ENCODE measurements around the gene PHTF2.
"Not testable (repeated sequence)": the region's sequence is repeated elsewhere in the genome, so short reads cannot be mapped to it uniquely, and the experiment has no call there.

PHTF2 gene

DNA sequence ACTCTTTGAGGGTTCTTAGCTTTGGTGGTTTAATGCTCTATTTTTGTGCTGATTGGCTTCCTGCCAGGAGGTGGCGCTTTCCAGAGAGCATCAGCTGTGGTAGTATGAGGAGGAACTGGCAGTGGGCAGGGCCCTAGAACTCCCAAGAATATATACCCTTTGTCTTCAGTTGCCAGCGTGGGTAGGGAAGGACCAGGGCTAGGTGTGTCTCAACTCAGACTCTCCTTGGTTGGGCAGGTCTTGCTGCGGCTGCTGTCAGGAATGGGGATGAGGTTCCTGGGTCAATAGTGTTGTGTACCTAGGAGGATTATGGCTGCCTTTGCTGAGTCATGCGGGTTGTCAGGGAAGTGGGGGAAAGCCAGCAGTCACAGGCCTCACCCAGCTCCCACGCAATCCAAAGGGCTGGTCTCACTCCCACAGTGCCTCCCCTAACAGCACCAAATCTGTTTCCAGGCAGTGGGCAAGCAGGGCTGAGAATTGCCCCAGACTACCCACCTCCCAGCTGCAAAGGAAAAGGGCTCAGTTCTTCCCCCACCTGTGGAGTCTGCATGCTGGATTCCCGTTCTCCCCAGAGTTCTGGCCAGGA lies 191.5 kb downstream of the PHTF2 start:
- DNase-seq (ENCODE audit: low spot score): peak; percentile 5

DNA sequence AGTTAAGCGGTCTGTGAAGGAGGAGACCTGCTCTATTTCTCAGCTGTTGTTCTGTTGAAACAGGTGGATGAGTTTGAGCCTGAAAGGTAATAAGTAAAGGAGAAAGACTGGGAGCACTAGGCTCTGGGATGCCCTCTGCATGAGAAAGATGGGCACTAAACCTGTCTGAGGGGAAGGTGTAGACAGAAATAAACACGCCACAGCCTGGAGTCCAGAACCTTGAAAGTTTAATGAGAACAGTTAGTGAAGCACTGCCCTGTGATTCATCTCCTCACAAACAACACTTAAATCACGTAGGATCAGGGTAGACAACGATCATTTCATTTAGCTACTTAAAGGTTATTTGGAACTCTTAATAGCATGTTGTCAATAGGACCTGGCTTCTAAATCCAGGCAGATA lies 193.1 kb downstream of the PHTF2 start:
- no peak for DNase-seq (ENCODE audit: low spot score)

DNA sequence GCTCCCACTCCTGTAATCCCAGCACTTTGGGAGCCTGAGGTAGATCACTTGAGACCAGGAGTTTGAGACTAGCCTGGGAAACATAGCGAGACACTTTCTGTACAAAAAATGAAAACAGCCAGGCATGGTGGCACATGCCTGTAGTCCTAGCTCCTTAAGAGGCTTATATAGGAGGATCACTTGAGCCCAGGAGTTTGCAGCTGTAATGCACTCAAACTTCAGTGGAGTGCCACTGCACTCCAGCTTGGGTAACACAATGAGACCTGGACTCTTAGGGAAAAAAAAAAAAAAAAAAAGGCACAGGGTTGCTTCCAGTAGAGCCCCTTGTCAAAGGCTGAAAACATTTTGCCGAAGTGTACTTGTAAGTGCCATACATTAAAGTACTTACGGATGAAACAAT lies 195.3 kb downstream of the PHTF2 start:
- no peak for DNase-seq (ENCODE audit: low spot score)

DNA sequence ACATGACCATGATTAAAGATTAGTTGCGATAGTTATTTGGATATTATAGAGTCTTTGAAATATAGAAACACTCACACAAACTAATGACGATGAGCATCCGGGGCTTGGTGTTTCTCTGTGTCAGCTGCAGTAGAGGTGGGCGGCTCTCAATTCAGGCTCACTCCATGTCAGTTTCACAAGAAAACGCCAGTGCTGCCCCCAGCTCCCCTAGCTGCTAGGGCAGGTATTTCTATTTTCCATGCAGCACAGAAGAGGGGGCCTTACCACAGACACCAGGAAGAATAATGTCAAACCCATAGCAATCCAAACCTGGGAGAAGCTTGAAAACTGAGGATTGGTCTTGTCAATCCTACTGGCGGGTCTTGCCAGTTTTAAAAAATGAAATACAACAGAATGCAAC lies 197.1 kb downstream of the PHTF2 start:
- no peak for DNase-seq (ENCODE audit: low spot score)

DNA sequence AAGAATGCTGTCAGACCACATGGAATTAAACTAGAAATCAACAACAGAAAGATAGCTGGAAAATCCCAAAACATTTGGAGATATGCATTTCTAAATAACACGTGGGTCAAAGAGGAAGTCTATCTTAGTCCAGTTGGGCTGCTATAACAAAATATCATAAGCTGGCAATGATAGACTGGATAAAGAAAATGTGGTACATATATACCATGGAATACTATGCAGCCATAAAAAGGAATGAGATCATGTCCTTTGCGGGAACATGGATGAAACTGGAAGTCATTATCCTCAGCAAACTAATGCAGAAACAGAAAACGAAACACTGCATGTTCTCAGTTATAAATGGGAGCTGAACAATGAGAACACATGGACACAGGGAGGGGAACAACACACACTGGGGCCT lies 200.6 kb downstream of the PHTF2 start:
- DNase-seq (ENCODE audit: low spot score): not testable (repeated sequence)

DNA sequence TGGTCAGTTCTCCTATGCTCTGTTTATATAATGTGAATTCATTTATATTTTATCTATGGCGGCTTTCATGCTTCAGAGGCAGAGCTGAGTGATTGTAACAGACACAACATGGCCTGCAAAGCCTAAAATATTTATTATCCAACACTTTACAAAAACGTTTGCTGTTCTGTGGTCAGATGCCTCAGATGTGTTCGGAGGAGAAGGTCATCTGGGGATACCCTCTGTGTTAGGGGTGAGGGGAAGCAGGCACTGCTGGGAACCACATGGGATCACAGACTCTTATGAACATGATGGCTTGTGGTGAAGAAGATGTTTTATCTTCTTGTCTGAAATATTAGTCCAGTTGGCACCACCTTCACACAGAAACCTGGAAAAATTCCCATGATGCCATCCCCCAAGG lies 203.4 kb downstream of the PHTF2 start:
- no peak for DNase-seq (ENCODE audit: low spot score)

DNA sequence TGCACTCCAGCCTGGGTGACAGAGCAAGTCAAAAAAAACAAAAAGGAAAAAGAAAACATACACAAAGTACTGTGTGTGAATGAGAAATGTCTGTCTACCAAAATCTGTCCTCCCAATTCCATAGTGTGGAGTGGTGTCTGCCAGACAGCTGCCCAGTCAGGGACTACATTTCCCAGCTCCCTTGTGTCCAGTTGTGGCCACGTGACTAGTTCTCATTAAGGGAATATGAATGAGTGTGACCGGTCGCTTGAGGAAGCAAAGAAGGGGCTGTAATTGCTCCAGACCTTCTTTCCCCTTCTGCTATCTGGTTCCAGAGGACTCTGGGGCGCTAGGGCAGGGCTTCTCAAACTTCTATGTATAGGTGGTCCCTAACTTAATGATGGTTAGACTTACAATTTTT lies 204.1 kb downstream of the PHTF2 start:
- no peak for DNase-seq (ENCODE audit: low spot score)

DNA sequence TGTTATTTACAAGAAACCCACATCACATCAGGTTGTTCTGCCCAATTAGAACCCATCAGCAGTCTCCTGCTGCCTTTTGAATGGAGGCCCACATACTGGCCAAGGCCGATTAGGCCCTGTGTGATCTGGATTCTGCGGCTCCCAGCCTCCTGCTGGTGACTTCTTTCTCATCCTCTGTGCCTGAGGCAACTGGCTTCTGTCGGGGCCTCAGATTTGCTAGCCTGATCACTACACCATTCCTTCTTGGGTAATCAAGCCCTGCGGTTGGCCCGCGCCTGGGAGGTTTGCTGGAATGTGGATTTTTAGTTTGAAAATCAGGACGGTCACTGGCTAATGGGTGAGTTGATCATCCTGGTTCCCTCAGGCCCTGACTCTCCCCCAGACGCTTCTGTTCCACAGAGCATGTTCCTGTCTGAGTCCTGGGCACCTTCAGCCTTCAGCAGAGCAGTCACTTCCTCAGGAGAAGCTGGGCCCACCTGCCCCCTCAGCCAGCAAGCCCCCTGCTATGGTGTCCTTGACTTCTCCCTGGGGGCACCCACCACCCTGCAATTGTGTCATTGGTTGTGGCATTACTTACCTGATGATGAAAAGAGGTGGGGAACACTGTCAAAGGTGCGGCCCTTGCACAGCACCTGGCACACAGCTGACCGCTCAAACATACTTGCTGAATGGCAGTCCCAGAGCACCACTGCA lies 207.6 kb downstream of the PHTF2 start:
- no peak for DNase-seq (ENCODE audit: low spot score)

All from activated CD4-positive, alpha-beta T cell treated with anti-CD3 and anti-CD28 coated beads, Interleukin-2, Interleukin-4, amounts not matched to agents 100 ng/mL and 50 ng/mL, durations not matched to agents 16 hours and 8 hours (primary cell).